ENCODE data around the gene CA6. TPM values are rescaled to one million over a fixed set of nuclear protein-coding genes. Genes with fewer than 3 reads are reported as not detected.

Gene CA6
- total RNA-seq, 1 donor from 2014 or later = not detected

DNA sequence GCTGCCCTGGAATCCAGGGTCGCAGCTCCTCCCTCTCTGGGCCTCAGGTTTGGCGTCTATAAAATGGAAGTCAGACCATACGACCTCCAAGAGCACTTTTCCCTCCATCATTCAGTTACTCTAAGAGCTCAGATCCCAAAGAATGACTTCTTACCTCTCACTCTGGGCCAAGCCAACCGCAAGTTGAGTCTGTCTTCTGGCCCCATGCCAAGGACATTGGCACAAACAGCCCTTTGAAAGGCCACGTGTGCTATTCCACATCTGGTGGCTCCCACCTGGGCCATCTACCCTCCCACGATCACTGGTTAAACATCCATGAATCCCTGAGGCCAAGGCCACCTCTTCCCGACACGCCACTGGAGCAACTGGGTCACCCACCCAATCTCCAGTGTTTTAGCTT lies 68.2 kb downstream of the CA6 start:
- no peaks in the 10 kb centered on the region for H3K36me3 ChIP-seq
- intact Hi-C loops (cut with micrococcal nuclease) = loop anchor here (10.0 kb wide), 1 partner anchor 81 kb away; no protein-coding TSS in a partner anchor

GRCh38 chr1:9014475-9015375 lies 69.1 kb downstream of the CA6 start:
- H3K9me3 ChIP-seq (replicated peaks) = no peaks in the 10 kb centered on the region
- intact Hi-C loops (cut with micrococcal nuclease) = loop anchor here (10.0 kb wide), 1 partner anchor 80 kb away; no protein-coding TSS in a partner anchor
- H3K4me1 ChIP-seq = peaks cover 21% of the 10 kb centered on the region
- H3K27ac ChIP-seq (replicated peaks) = no peak overlapping the region
- no peak for DNase-seq
- TF ChIP-seq, protein P1, sequence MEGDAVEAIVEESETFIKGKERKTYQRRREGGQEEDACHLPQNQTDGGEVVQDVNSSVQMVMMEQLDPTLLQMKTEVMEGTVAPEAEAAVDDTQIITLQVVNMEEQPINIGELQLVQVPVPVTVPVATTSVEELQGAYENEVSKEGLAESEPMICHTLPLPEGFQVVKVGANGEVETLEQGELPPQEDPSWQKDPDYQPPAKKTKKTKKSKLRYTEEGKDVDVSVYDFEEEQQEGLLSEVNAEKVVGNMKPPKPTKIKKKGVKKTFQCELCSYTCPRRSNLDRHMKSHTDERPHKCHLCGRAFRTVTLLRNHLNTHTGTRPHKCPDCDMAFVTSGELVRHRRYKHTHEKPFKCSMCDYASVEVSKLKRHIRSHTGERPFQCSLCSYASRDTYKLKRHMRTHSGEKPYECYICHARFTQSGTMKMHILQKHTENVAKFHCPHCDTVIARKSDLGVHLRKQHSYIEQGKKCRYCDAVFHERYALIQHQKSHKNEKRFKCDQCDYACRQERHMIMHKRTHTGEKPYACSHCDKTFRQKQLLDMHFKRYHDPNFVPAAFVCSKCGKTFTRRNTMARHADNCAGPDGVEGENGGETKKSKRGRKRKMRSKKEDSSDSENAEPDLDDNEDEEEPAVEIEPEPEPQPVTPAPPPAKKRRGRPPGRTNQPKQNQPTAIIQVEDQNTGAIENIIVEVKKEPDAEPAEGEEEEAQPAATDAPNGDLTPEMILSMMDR (IDR thresholded peaks at IDR 0.05; ENCODE audit: borderline replicate concordance) = no peak
- no peaks in the 10 kb centered on the region for H3K36me3 ChIP-seq
- no peak overlapping the region for H3K4me3 ChIP-seq
- no peaks in the 10 kb centered on the region for H3K27me3 ChIP-seq (ENCODE audit: low read depth)

More for the DNA sequence above, 68.2 kb downstream of the CA6 start:
- TF ChIP-seq, protein P1 (IDR thresholded peaks at IDR 0.05; ENCODE audit: borderline replicate concordance) = no peak
- Histone ChIP-seq H3K27ac (replicated peaks) (no peak overlapping the region), H3K27me3 (ENCODE audit: low read depth) (no peaks in the 10 kb centered on the region), H3K4me3 (no peak overlapping the region), H3K9me3 (replicated peaks) (no peaks in the 10 kb centered on the region), H3K4me1 (peaks cover 19% of the 10 kb centered on the region)
- no peak for DNase-seq

- no peaks in the 10 kb centered on the region for H3K9me3 ChIP-seq (replicated peaks)
- intact Hi-C loops (cut with micrococcal nuclease) = loop anchor here (10.0 kb wide), 1 partner anchor 78 kb away; no protein-coding TSS in a partner anchor
- DNase-seq = no peak
- no peaks in the 10 kb centered on the region for H3K36me3 ChIP-seq
- H3K4me3 ChIP-seq = no peak overlapping the region
- TF ChIP-seq, protein P1 (IDR thresholded peaks at IDR 0.05; ENCODE audit: borderline replicate concordance) = no peak
- H3K27ac ChIP-seq (replicated peaks) = no peak overlapping the region
- H3K27me3 ChIP-seq (ENCODE audit: low read depth) = no peaks in the 10 kb centered on the region
- H3K4me1 ChIP-seq = peaks cover 6% of the 10 kb centered on the region
Observed at GRCh38 chr1:9016455-9016854, 70.8 kb downstream of the CA6 start.

- Histone ChIP-seq H3K4me3 (peak overlapping the region; percentile 6), H3K27me3 (ENCODE audit: low read depth) (no peaks in the 10 kb centered on the region), H3K27ac (replicated peaks) (peak overlapping the region; percentile 42), H3K9me3 (replicated peaks) (no peaks in the 10 kb centered on the region), H3K4me1 (peaks cover 5% of the 10 kb centered on the region), H3K36me3 (no peaks in the 10 kb centered on the region)
- TF ChIP-seq, protein P1 (IDR thresholded peaks at IDR 0.05; ENCODE audit: borderline replicate concordance) = no peak
- intact Hi-C loops (cut with micrococcal nuclease) = loop anchor here (10.0 kb wide), 1 partner anchor 76 kb away; no protein-coding TSS in a partner anchor
- DNase-seq = peak; percentile 37
Observed at GRCh38 chr1:9018333-9018732, 72.7 kb downstream of the CA6 start.

GRCh38 chr1:9019896-9020295 lies 74.2 kb downstream of the CA6 start:
- DNase-seq = no peak
- intact Hi-C loops (cut with micrococcal nuclease) = loop anchor here (10.0 kb wide), 1 partner anchor 75 kb away; no protein-coding TSS in a partner anchor
- Histone ChIP-seq H3K27ac (replicated peaks) (no peak overlapping the region), H3K4me1 (peaks cover 5% of the 10 kb centered on the region), H3K4me3 (no peak overlapping the region), H3K36me3 (no peaks in the 10 kb centered on the region), H3K9me3 (replicated peaks) (no peaks in the 10 kb centered on the region), H3K27me3 (ENCODE audit: low read depth) (no peaks in the 10 kb centered on the region)
- TF ChIP-seq, protein P1 (IDR thresholded peaks at IDR 0.05; ENCODE audit: borderline replicate concordance) = no peak

Measured in left ventricle myocardium inferior (tissue), 1 donor.